HG02642 (cell line): Measurements from ENCODE around the gene TOP3B.
A peak's percentile ranks its signal among the peaks of the same experiment; 100 is the strongest.
"Not testable (repeated sequence)": the region's sequence is repeated elsewhere in the genome, so short reads cannot be mapped to it uniquely, and the experiment has no call there.

Experiments used
- ATAC-seq: cut with Tn5 transposase; IDR thresholded peaks from one replicate; pipeline ENCODE4 v1.9.1; 2021; ENCODE audit warnings: mild to moderate bottlenecking; ENCODE audit not compliant: unreplicated experiment, poor library complexity

Gene TOP3B

GRCh38 chr22:21947040-21948014 is 35.3 kb downstream of the TOP3B start:
- ATAC-seq = no peak

GRCh38 chr22:21946262-21946925 is 36.2 kb downstream of the TOP3B start:
- no peak for ATAC-seq

GRCh38 chr22:21945453-21946261 is 36.9 kb downstream of the TOP3B start:
- no peak for ATAC-seq

- ATAC-seq = no peak
These were observed 37.7 kb downstream of the TOP3B start for GRCh38 chr22:21944871-21945270.

GRCh38 chr22:21943571-21944448 is 38.8 kb downstream of the TOP3B start:
- ATAC-seq = no peak

GRCh38 chr22:21942407-21943343 is 39.9 kb downstream of the TOP3B start:
- ATAC-seq = no peak

- no peak for ATAC-seq
These were observed 40.7 kb downstream of the TOP3B start for GRCh38 chr22:21941921-21942320.

- ATAC-seq = no peak
These were observed 42.1 kb downstream of the TOP3B start for GRCh38 chr22:21940521-21940920.

- not testable (repeated sequence) for ATAC-seq
These were observed 42.7 kb downstream of the TOP3B start for GRCh38 chr22:21939935-21940334.

- no peak for ATAC-seq
These were observed 43.1 kb downstream of the TOP3B start for GRCh38 chr22:21939461-21939913.

- ATAC-seq = no peak
These were observed 43.7 kb downstream of the TOP3B start for GRCh38 chr22:21938906-21939305.

- ATAC-seq = peak; percentile 88
These were observed 44.3 kb downstream of the TOP3B start for GRCh38 chr22:21938071-21938822.

- ATAC-seq = no peak
These were observed 44.8 kb downstream of the TOP3B start for GRCh38 chr22:21937821-21938070.

- ATAC-seq = no peak
These were observed 45.4 kb downstream of the TOP3B start for GRCh38 chr22:21937041-21937820.

GRCh38 chr22:21936151-21936775 is 46.3 kb downstream of the TOP3B start:
- ATAC-seq = no peak

GRCh38 chr22:21933910-21934309 is 48.7 kb downstream of the TOP3B start:
- no peak for ATAC-seq

GRCh38 chr22:21933413-21933812 is 49.2 kb downstream of the TOP3B start:
- no peak for ATAC-seq
